ENCODE results near the gene RHBDF1. TPM values are rescaled to one million over a fixed set of nuclear protein-coding genes. Genes with fewer than 3 reads are reported as not detected.

RHBDF1 gene
- polyA plus RNA-seq, 1 of the 3 experiments (the other 2 are of a cell fraction), result 54.1 TPM

DNA sequence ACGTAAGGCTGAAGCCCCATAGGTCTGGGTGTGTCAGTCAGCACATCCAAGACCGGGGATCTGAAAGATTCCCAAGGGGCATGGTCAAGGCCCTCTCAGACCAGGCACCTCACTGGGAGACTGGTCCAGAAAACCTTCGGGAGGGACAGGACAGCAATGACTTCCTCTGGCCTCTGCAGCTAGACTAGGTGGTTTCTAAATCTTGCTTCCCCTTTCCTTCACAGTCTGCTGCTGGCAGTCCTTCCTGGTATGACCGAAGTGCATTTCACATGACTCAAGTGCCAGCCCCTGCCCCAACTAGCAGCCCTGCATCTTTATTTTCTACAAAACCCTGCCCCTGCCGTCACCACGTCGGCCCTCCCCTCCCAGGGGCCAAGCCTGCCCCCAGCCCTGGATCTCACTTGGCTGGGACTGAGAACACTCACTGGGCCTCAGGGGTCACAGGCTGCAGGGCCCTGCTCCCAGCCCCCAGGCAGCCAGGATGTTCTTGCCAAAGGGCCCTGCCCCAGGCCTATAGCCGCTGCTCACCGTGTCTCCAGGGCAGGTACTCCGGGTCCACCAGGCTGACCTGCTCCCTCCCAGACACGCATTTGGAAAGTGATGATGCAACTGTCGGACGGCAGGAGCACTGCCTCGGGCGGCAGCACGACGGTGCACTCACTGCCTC, 37.3 kb downstream of the RHBDF1 start:
- Histone ChIP-seq H3K36me3 (replicated peaks in 1 of 2; ENCODE audit: control insufficient read depth in 1 of 2, insufficient read depth in 2 of 2, low read length in 1 of 2) (no peaks in the 10 kb centered on the region), H4K20me1 (ENCODE audit: insufficient read depth) (no peaks in the 10 kb centered on the region), H3F3A (replicated peaks; ENCODE audit: insufficient read depth) (no peaks in the 10 kb centered on the region), H2AFZ (ENCODE audit: low read depth) (no peak overlapping the region), H3K27ac (ENCODE audit: low read depth in 2 of 2, low read length in 1 of 2) (no peak overlapping the region), H3K9ac (no peak overlapping the region), H3K4me3 (ENCODE audit: low read depth in 2 of 2, low read length in 1 of 2) (no peak overlapping the region), H3K27me3 (ENCODE audit: insufficient read depth) (no peaks in the 10 kb centered on the region), H3K4me2 (no peak overlapping the region), H3K79me2 (ENCODE audit: insufficient read depth) (no peaks in the 10 kb centered on the region), H3K9me3 (no peaks in the 10 kb centered on the region), H3K9me2 (no peaks in the 10 kb centered on the region), H3K4me1 (ENCODE audit: control insufficient read depth in 1 of 2, insufficient read depth in 2 of 2, low read depth in 1 of 2, low read length in 1 of 2) (peaks cover 0 to 5% of the 10 kb centered on the region in 2 experiments; a peak in 1 of 4 replicates)
- ChIA-PET POLR2A (no interaction called here), CTCF (interaction anchor here (0.7 to 1.0 kb wide), 2 partner anchors 72 to 83 kb away, joined by 3 to 4 read pairs; no protein-coding TSS in a partner anchor)
- WGBS (ENCODE audit: low lambda C conversion rate), result 87% methylated on average over 15 of the region's 17 CpGs
- no peak for DNase-seq
- TF ChIP-seq FOSL2 (IDR thresholded peaks at IDR 0.05; ENCODE audit: borderline replicate concordance, low read depth) (no peak), NRF1 (IDR thresholded peaks at IDR 0.05; ENCODE audit: low read depth, low read length) (no peak), TAF1 (IDR thresholded peaks at IDR 0.05; ENCODE audit: borderline replicate concordance, low read depth, low read length) (no peak), SIN3A (IDR thresholded peaks at IDR 0.05; ENCODE audit: borderline replicate concordance, low read depth, low read length) (no peak), RAD21 (IDR thresholded peaks at IDR 0.05; ENCODE audit: low read length) (no peak)

DNA sequence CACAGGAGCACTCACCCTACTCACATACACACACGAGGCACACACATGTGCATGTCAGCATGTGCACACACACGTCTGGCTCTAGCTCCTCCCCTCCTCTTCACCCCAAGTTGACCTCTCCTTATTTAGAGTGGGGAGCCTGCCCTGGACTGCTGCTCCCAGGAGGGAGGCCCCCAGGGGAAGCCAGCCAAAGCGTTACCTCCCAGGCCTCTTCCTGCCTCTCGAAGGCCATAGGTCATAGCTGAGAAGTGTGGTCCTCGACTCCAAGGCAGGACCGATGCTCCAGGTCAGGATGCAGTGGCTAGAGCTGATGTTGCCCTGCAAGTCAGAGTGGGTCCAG, 37.8 kb downstream of the RHBDF1 start:
- no peak for DNase-seq
- Histone ChIP-seq H3K79me2 (ENCODE audit: insufficient read depth) (no peaks in the 10 kb centered on the region), H3K27me3 (ENCODE audit: insufficient read depth) (no peaks in the 10 kb centered on the region), H3K4me3 (ENCODE audit: low read depth in 2 of 2, low read length in 1 of 2) (no peak overlapping the region), H2AFZ (ENCODE audit: low read depth) (no peak overlapping the region), H3K9ac (no peak overlapping the region), H4K20me1 (ENCODE audit: insufficient read depth) (no peaks in the 10 kb centered on the region), H3K4me2 (no peak overlapping the region), H3K36me3 (replicated peaks in 1 of 2; ENCODE audit: control insufficient read depth in 1 of 2, insufficient read depth in 2 of 2, low read length in 1 of 2) (no peaks in the 10 kb centered on the region), H3K4me1 (ENCODE audit: control insufficient read depth in 1 of 2, insufficient read depth in 2 of 2, low read depth in 1 of 2, low read length in 1 of 2) (peaks cover 0 to 5% of the 10 kb centered on the region in 2 experiments; a peak in 1 of 4 replicates), H3F3A (replicated peaks; ENCODE audit: insufficient read depth) (no peaks in the 10 kb centered on the region), H3K9me2 (no peaks in the 10 kb centered on the region), H3K9me3 (no peaks in the 10 kb centered on the region), H3K27ac (ENCODE audit: low read depth in 2 of 2, low read length in 1 of 2) (no peak overlapping the region)
- ChIA-PET CTCF (interaction anchor here (0.7 to 1.0 kb wide), 2 partner anchors 72 to 84 kb away, joined by 3 to 4 read pairs; no protein-coding TSS in a partner anchor), POLR2A (no interaction called here)
- WGBS (ENCODE audit: low lambda C conversion rate), result 74% methylated on average over 3 of the region's 6 CpGs
- TF ChIP-seq TCF12 (IDR thresholded peaks at IDR 0.05), result no peak

DNA sequence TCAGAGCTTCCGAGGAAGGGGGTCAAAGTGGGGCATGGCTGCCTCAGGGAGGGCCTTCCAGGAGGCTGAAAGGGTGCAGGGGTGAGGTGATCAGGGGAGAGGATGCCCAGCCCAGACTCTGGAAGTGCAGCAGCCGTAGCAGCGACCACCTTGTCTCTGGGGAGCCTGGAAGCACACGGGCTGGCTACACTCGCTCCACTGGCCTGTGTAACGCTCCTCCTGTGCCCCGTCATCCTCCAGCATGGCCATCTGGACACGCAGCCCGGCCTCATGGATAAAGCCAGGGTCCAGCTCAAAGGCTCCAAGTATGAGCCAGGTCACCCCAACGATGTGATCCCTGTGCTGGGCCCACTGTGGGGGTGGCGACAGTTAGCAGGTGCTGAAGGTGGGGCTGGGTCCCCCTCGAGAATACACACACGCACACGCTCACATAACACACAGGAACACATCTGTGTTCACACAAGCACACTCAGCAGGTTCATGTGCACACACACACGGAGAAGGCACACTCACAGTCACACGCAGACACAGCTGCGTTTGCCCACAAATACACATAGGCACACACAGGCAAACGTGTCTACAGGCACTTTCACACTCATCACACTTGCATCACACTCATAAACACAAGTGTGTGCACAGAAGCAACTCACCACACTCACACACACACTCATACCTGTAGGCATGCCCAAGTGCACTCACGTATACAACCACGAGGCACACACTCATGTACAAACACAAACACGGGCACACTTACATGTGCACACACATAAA, 38.4 kb downstream of the RHBDF1 start:
- H3K4me2 ChIP-seq, result no peak overlapping the region
- no peak overlapping the region for H3K27ac ChIP-seq (ENCODE audit: low read depth in 2 of 2, low read length in 1 of 2)
- no peaks in the 10 kb centered on the region for H3K36me3 ChIP-seq (replicated peaks in 1 of 2; ENCODE audit: control insufficient read depth in 1 of 2, insufficient read depth in 2 of 2, low read length in 1 of 2)
- H3K27me3 ChIP-seq (ENCODE audit: insufficient read depth), result no peaks in the 10 kb centered on the region
- H2AFZ ChIP-seq (ENCODE audit: low read depth), result no peak overlapping the region
- H3K9me3 ChIP-seq, result no peaks in the 10 kb centered on the region
- H4K20me1 ChIP-seq (ENCODE audit: insufficient read depth), result no peaks in the 10 kb centered on the region
- DNase-seq, result no peak
- ChIA-PET POLR2A (no interaction called here), CTCF (interaction anchor here (0.7 to 1.0 kb wide), 2 partner anchors 73 to 84 kb away, joined by 3 to 4 read pairs; no protein-coding TSS in a partner anchor)
- no peaks in the 10 kb centered on the region for H3F3A ChIP-seq (replicated peaks; ENCODE audit: insufficient read depth)
- H3K4me1 ChIP-seq (ENCODE audit: control insufficient read depth in 1 of 2, insufficient read depth in 2 of 2, low read depth in 1 of 2, low read length in 1 of 2), result peaks cover 0 to 5% of the 10 kb centered on the region in 2 experiments; a peak in 1 of 4 replicates
- H3K4me3 ChIP-seq (ENCODE audit: low read depth in 2 of 2, low read length in 1 of 2), result no peak overlapping the region
- H3K79me2 ChIP-seq (ENCODE audit: insufficient read depth), result no peaks in the 10 kb centered on the region
- H3K9ac ChIP-seq, result no peak overlapping the region
- TF ChIP-seq NRF1 (IDR thresholded peaks at IDR 0.05; ENCODE audit: low read depth, low read length) (no peak), CHD2 (IDR thresholded peaks at IDR 0.05; ENCODE audit: low read length, partially characterized antibody) (no peak), RAD21 (IDR thresholded peaks at IDR 0.05; ENCODE audit: low read length) (no peak), TEAD4 (IDR thresholded peaks at IDR 0.05; ENCODE audit: borderline replicate concordance, insufficient read depth) (no peak), RXRA (IDR thresholded peaks at IDR 0.05; ENCODE audit: borderline replicate concordance, low read depth) (no peak), JUND (IDR thresholded peaks at IDR 0.05) (no peak), FOXM1 (IDR thresholded peaks at IDR 0.05; ENCODE audit: low read depth) (no peak)
- TF ChIP-seq, protein P1, sequence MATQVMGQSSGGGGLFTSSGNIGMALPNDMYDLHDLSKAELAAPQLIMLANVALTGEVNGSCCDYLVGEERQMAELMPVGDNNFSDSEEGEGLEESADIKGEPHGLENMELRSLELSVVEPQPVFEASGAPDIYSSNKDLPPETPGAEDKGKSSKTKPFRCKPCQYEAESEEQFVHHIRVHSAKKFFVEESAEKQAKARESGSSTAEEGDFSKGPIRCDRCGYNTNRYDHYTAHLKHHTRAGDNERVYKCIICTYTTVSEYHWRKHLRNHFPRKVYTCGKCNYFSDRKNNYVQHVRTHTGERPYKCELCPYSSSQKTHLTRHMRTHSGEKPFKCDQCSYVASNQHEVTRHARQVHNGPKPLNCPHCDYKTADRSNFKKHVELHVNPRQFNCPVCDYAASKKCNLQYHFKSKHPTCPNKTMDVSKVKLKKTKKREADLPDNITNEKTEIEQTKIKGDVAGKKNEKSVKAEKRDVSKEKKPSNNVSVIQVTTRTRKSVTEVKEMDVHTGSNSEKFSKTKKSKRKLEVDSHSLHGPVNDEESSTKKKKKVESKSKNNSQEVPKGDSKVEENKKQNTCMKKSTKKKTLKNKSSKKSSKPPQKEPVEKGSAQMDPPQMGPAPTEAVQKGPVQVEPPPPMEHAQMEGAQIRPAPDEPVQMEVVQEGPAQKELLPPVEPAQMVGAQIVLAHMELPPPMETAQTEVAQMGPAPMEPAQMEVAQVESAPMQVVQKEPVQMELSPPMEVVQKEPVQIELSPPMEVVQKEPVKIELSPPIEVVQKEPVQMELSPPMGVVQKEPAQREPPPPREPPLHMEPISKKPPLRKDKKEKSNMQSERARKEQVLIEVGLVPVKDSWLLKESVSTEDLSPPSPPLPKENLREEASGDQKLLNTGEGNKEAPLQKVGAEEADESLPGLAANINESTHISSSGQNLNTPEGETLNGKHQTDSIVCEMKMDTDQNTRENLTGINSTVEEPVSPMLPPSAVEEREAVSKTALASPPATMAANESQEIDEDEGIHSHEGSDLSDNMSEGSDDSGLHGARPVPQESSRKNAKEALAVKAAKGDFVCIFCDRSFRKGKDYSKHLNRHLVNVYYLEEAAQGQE (IDR thresholded peaks at IDR 0.05; ENCODE audit: low read depth, low read length), result no peak
- H3K9me2 ChIP-seq, result no peaks in the 10 kb centered on the region
- 86% methylated on average over 14 of the region's 21 CpGs for WGBS (ENCODE audit: low lambda C conversion rate)

All from SK-N-SH (cell line).